GM21723 (cell line): ENCODE data around the gene ZSWIM3.
A peak's percentile ranks its signal among the peaks of the same experiment; 100 is the strongest.
"Not testable (repeated sequence)": the region's sequence is repeated elsewhere in the genome, so short reads cannot be mapped to it uniquely, and the experiment has no call there.

ENCODE experiments used
- ATAC-seq: cut with Tn5 transposase; IDR thresholded peaks from one replicate; pipeline ENCODE4 v1.9.1; 2021; ENCODE audit warnings: mild to moderate bottlenecking, moderate library complexity; ENCODE audit not compliant: unreplicated experiment

The ZSWIM3 gene

GRCh38 chr20:45890077-45890984, 32.9 kb downstream of the ZSWIM3 start:
- ATAC-seq = peak; percentile 26

- ATAC-seq = peak; percentile 78
These were observed 33.9 kb downstream of the ZSWIM3 start, which contains the start of the genes CTSA and NEURL2 for GRCh38 chr20:45890985-45891983. CTSA (plus strand) TSS chr20:45891335; CDS start chr20:45891569, 234 bp downstream. NEURL2 (minus strand) TSS chr20:45891208; CDS start chr20:45890991, 217 bp downstream.

- no peak for ATAC-seq
These were observed 34.8 kb downstream of the ZSWIM3 start for GRCh38 chr20:45892049-45892825.

- no peak for ATAC-seq
These were observed 35.5 kb downstream of the ZSWIM3 start for GRCh38 chr20:45892828-45893500.

GRCh38 chr20:45893831-45894230, 36.4 kb downstream of the ZSWIM3 start:
- ATAC-seq = no peak

- no peak for ATAC-seq
These were observed 37.4 kb downstream of the ZSWIM3 start for GRCh38 chr20:45894797-45895196.

- no peak for ATAC-seq
These were observed 39.3 kb downstream of the ZSWIM3 start for GRCh38 chr20:45896641-45897161.

- no peak for ATAC-seq
These were observed 39.9 kb downstream of the ZSWIM3 start for GRCh38 chr20:45897289-45897688.

GRCh38 chr20:45897692-45898091, 40.3 kb downstream of the ZSWIM3 start:
- no peak for ATAC-seq

GRCh38 chr20:45898285-45898684, 40.9 kb downstream of the ZSWIM3 start:
- no peak for ATAC-seq

GRCh38 chr20:45899046-45899835, 41.8 kb downstream of the ZSWIM3 start:
- no peak for ATAC-seq

GRCh38 chr20:45901332-45901731, 43.9 kb downstream of the ZSWIM3 start:
- not testable (repeated sequence) for ATAC-seq

- ATAC-seq = no peak
These were observed 44.8 kb downstream of the ZSWIM3 start for GRCh38 chr20:45902199-45902701.

- ATAC-seq = no peak
These were observed 47.4 kb downstream of the ZSWIM3 start for GRCh38 chr20:45904583-45905504.

GRCh38 chr20:45905505-45906079, 48.2 kb downstream of the ZSWIM3 start:
- ATAC-seq = no peak

- no peak for ATAC-seq
These were observed 50.0 kb downstream of the ZSWIM3 start for GRCh38 chr20:45907219-45907948.

GRCh38 chr20:45908084-45908483, 50.7 kb downstream of the ZSWIM3 start:
- ATAC-seq = no peak
